DOHH2 (cell line): Measurements from ENCODE around the gene CLDN3.

Experiments used
- H3F3A ChIP-seq: fragments of 200-600 bp; sonication (generic), shearing (Covaris generic); 2 replicates; pipeline ENCODE4 v1.6.0; 2016; ENCODE audit warnings: antibody characterized with exemption, mild to moderate bottlenecking; ENCODE audit not compliant: control insufficient read depth, insufficient read depth
- H3K27ac ChIP-seq: fragments of 200-600 bp; sonication (generic); 2 replicates; pipeline ENCODE4 v1.5.1; 2014; ENCODE audit warnings: low read depth, mild to moderate bottlenecking, low read length, moderate library complexity
- H3K27me3 ChIP-seq: fragments of 200-600 bp; sonication (generic); 2 replicates; pipeline ENCODE4 v1.6.1; 2014; ENCODE audit warnings: mild to moderate bottlenecking, low read length, mixed read lengths; ENCODE audit not compliant: control insufficient read depth
- H3K36me3 ChIP-seq: fragments of 200-600 bp; sonication (generic); 2 replicates; pipeline ENCODE4 v1.6.1; 2014; ENCODE audit warnings: mild to moderate bottlenecking, low read length, moderate library complexity, mixed read lengths; ENCODE audit not compliant: control insufficient read depth
- H3K4me1 ChIP-seq: fragments of 200-600 bp; sonication (generic); 2 replicates; pipeline ENCODE4 v1.6.1; 2014; ENCODE audit warnings: mild to moderate bottlenecking, low read length, mixed read lengths; ENCODE audit not compliant: control insufficient read depth
- H3K4me2 ChIP-seq: fragments of 200-600 bp; sonication (generic); 2 replicates; pipeline ENCODE4 v1.6.0; 2014; ENCODE audit warnings: mild to moderate bottlenecking, low read length, moderate library complexity
- H3K4me3 ChIP-seq: fragments of 200-600 bp; sonication (generic); 2 replicates; pipeline ENCODE4 v1.5.1; 2014; ENCODE audit warnings: mild to moderate bottlenecking, low read length, mixed read lengths
- H3K79me2 ChIP-seq: fragments of 200-600 bp; sonication (generic); 2 replicates; pipeline ENCODE4 v1.6.1; 2014; ENCODE audit warnings: mild to moderate bottlenecking, low read length, mixed read lengths; ENCODE audit not compliant: control insufficient read depth
- H3K9me2 ChIP-seq: fragments of 200-600 bp; sonication (generic); replicated peaks from 2 replicates; pipeline ENCODE4 v1.6.1; 2014; ENCODE audit warnings: mild to moderate bottlenecking, low read length, mixed read lengths; ENCODE audit not compliant: control insufficient read depth
- H3K9me3 ChIP-seq: fragments of 200-600 bp; sonication (generic); 2 replicates; pipeline ENCODE4 v1.6.1; 2014; ENCODE audit warnings: antibody characterized with exemption, low read length, mixed read lengths; ENCODE audit not compliant: control insufficient read depth, insufficient read depth
- H4K20me1 ChIP-seq: fragments of 200-600 bp; sonication (generic); 2 replicates; pipeline ENCODE4 v1.6.0; 2014; ENCODE audit warnings: low read depth, mild to moderate bottlenecking, antibody characterized with exemption, low read length, moderate library complexity; ENCODE audit not compliant: control insufficient read depth, insufficient read depth
- EZH2phosphoT487 ChIP-seq: fragments of 200-600 bp; sonication (generic); IDR thresholded peaks from 2 replicates; pipeline ENCODE4 v1.6.1; 2017; ENCODE audit warnings: borderline replicate concordance, mild to moderate bottlenecking, antibody characterized with exemption, low read length, moderate library complexity, mixed read lengths
- TF ChIP-seq, protein P1 (sequence below): fragments of 200-600 bp; sonication (generic); IDR thresholded peaks from one replicate; pipeline ENCODE4 v1.5.1; 2014; ENCODE audit warnings: antibody characterized with exemption, mild to moderate bottlenecking, low read depth, low read length; ENCODE audit not compliant: poor library complexity, severe bottlenecking

CLDN3 gene

DNA sequence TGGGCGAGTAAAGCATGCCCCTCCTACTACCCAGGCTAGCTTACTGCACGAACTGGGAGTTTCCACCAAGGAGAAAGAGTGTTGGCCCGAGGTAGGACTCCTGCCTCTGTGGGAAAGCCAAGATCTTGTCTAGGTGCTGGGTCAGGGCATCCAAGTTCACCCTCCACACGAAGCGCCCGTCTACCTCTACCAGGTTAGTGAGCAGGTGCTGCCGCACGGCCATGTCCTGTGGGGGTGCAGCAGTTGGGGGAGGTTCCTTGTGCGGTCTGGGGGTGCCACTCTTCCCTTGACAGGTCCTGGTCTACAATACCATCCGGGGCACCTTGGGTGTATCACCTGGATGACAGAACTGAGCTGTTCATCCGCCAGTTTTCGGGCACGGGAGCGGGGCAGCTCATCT lies 33.2 kb downstream of the CLDN3 start:
- peaks cover 8% of the 10 kb centered on the region for H3F3A ChIP-seq
- peaks cover 6% of the 10 kb centered on the region for H4K20me1 ChIP-seq
- H3K79me2 ChIP-seq = peaks cover 24% of the 10 kb centered on the region
- H3K9me2 ChIP-seq = no peaks in the 10 kb centered on the region
- H3K4me3 ChIP-seq = no peak overlapping the region
- TF ChIP-seq EZH2phosphoT487 = no peak
- TF ChIP-seq, protein P1, sequence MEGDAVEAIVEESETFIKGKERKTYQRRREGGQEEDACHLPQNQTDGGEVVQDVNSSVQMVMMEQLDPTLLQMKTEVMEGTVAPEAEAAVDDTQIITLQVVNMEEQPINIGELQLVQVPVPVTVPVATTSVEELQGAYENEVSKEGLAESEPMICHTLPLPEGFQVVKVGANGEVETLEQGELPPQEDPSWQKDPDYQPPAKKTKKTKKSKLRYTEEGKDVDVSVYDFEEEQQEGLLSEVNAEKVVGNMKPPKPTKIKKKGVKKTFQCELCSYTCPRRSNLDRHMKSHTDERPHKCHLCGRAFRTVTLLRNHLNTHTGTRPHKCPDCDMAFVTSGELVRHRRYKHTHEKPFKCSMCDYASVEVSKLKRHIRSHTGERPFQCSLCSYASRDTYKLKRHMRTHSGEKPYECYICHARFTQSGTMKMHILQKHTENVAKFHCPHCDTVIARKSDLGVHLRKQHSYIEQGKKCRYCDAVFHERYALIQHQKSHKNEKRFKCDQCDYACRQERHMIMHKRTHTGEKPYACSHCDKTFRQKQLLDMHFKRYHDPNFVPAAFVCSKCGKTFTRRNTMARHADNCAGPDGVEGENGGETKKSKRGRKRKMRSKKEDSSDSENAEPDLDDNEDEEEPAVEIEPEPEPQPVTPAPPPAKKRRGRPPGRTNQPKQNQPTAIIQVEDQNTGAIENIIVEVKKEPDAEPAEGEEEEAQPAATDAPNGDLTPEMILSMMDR = no peak
- H3K36me3 ChIP-seq = peaks cover 29% of the 10 kb centered on the region
- H3K4me2 ChIP-seq = no peak overlapping the region
- H3K9me3 ChIP-seq = no peaks in the 10 kb centered on the region
- H3K4me1 ChIP-seq = peaks cover 23% of the 10 kb centered on the region
- no peak overlapping the region for H3K27ac ChIP-seq
- H3K27me3 ChIP-seq = no peaks in the 10 kb centered on the region

DNA sequence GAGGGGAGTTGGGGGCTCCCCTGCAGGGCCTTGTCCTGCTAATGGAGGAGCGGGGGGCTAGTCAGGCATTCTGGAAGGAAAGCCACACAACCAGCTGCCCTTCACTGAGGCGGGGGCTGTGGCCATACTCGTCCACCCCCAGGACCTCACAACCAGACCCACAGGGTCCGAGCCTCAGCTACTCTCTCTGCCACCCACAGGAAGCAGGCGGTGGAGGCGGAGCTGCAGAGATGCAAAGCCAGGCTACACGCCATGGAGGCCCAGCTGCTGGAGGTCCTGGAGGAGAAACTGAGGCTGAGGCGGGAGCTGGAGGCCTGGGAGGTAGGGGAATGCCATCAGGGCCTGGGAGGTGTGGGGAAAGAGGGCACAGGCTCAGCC lies 34.6 kb downstream of the CLDN3 start:
- Histone ChIP-seq H4K20me1 (peaks cover 6% of the 10 kb centered on the region), H3K4me2 (no peak overlapping the region), H3K79me2 (peaks cover 24% of the 10 kb centered on the region), H3K9me3 (no peaks in the 10 kb centered on the region), H3K9me2 (no peaks in the 10 kb centered on the region), H3K36me3 (peaks cover 29% of the 10 kb centered on the region), H3K27me3 (no peaks in the 10 kb centered on the region), H3K4me1 (peaks cover 23% of the 10 kb centered on the region), H3F3A (peaks cover 5% of the 10 kb centered on the region; the same call in 1 of the 2 replicates), H3K4me3 (no peak overlapping the region), H3K27ac (0 out of 2 replicates have a peak overlapping the region, but pooled peaks have one; percentile 24)
- no peak for TF ChIP-seq EZH2phosphoT487
- TF ChIP-seq, protein P1 = no peak

DNA sequence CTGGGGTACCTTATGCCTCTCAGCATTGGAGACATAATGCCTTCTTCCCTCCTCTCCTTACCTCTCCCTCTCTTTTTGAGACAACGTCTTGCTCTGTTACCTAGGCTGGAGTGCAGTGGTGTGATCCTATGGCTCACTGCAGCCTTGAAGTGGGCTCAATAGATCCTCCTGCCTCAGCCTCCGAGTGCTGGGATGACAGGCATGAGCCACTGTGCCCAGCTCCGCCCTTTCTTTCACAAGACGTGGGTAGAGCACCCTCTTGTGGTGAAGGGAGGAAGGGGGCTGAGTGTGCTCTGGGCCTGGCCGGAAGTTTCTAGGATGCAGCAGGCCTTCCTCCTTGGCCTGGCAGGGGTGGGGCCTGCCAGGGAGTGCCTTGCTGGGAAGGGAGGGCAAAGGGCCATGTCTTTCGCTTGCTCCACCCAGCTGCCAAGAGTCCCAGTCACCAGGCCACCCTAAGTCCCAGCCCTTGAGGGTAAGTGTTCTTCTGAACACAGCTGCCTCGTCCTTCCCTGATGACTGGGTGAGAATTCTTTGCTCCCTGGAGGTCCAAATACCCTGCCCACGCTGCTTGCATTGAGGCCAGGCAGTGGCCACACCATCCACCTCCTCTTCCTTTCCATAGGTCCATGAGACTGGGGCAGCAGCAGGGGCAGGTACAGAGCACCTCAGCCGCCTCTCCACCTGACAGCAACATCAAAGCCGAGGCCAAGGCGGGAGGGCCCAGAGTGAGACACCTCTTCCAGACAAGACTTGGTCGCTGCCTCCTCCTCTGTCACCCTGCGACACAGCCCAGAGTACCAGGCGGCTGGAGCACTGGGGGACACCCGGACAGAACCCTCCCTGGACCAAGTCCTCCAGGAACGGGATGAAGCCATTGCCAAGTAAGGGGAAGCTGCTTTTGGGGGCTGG lies 35.2 kb downstream of the CLDN3 start:
- H3K27ac ChIP-seq = peak overlapping the region; percentile 24; the same call in 1 of the 2 replicates
- peaks cover 22% of the 10 kb centered on the region for H3K79me2 ChIP-seq
- H3K4me2 ChIP-seq = peak overlapping the region; percentile 7; the same call in 1 of the 2 replicates

More for the DNA sequence above, 35.2 kb downstream of the CLDN3 start:
- Histone ChIP-seq H3K36me3 (peaks cover 29% of the 10 kb centered on the region), H3K9me3 (no peaks in the 10 kb centered on the region), H4K20me1 (peaks cover 6% of the 10 kb centered on the region), H3K4me1 (peaks cover 23% of the 10 kb centered on the region), H3K4me3 (no peak overlapping the region), H3F3A (0 out of 2 replicates have a peak, but pooled peaks cover 5% of the 10 kb centered on the region), H3K27me3 (no peaks in the 10 kb centered on the region), H3K9me2 (no peaks in the 10 kb centered on the region)
- no peak for TF ChIP-seq EZH2phosphoT487
- TF ChIP-seq, protein P1 = peak; percentile 99
